Measurements from ENCODE around the gene CCT3.

- TF ChIP-seq POLR2A (IDR thresholded peaks at IDR 0.05; ENCODE audit: low read depth, low read length), result no peak
- no peak for TF ChIP-seq POLR2AphosphoS5 (IDR thresholded peaks at IDR 0.05; ENCODE audit: low read depth, low read length)
- no peak for TF ChIP-seq TAF1 (IDR thresholded peaks at IDR 0.05; ENCODE audit: low read depth, low read length)
- no peak for TF ChIP-seq SPI1 (IDR thresholded peaks at IDR 0.05; ENCODE audit: low read depth, low read length)
These were observed 44.2 kb downstream of the CCT3 start for GRCh38 chr1:156293895-156294294.

Measured in GM12891 (cell line).